Smooth muscle cell (in vitro differentiated cells): ENCODE data around the gene ATAD3C. TPM values are rescaled to one million over a fixed set of nuclear protein-coding genes. Genes with fewer than 3 reads are reported as not detected.

Experiments
- DNase-seq: peaks from one replicate; lab custom pipeline; 2025; ENCODE audit not compliant: unreplicated experiment; lab: John Stamatoyannopoulos, UW
- H2AFZ ChIP-seq: fragments of 200-600 bp; sonication (generic); 2 replicates; pipeline ENCODE4 v1.6.0; 2016; ENCODE audit warnings: antibody characterized with exemption, low read depth, mild to moderate bottlenecking
- H3F3A ChIP-seq: fragments of 200-600 bp; sonication (generic); 2 replicates; pipeline ENCODE4 v1.6.0; 2017; ENCODE audit warnings: antibody characterized with exemption, low read depth
- H3K27ac ChIP-seq: fragments of 200-600 bp; sonication (generic); 2 replicates; pipeline ENCODE4 v1.5.1; 2016; ENCODE audit warnings: low read depth, mild to moderate bottlenecking
- H3K27me3 ChIP-seq: fragments of 200-600 bp; sonication (generic); 2 replicates; pipeline ENCODE4 v1.6.1; 2016; ENCODE audit warnings: low read depth, mild to moderate bottlenecking
- H3K36me3 ChIP-seq: fragments of 200-600 bp; sonication (generic); 2 replicates; pipeline ENCODE4 v1.5.1; 2016; ENCODE audit warnings: low read depth
- H3K4me1 ChIP-seq: fragments of 200-600 bp; sonication (generic); 2 replicates; pipeline ENCODE4 v1.5.1; 2016; ENCODE audit warnings: low read depth
- H3K4me2 ChIP-seq: fragments of 200-600 bp; sonication (generic); 2 replicates; pipeline ENCODE4 v1.6.0; 2016; ENCODE audit warnings: mild to moderate bottlenecking
- H3K4me3 ChIP-seq: fragments of 200-600 bp; sonication (generic); 2 replicates; pipeline ENCODE4 v1.5.1; 2016; ENCODE audit warnings: mild to moderate bottlenecking
- H3K79me2 ChIP-seq: fragments of 200-600 bp; sonication (generic); 2 replicates; pipeline ENCODE4 v1.6.0; 2016; ENCODE audit warnings: low read depth, mild to moderate bottlenecking
- H3K9ac ChIP-seq: fragments of 200-600 bp; sonication (generic); 2 replicates; pipeline ENCODE4 v1.6.0; 2016; ENCODE audit warnings: low read depth
- H3K9me3 ChIP-seq: fragments of 200-600 bp; sonication (generic); replicated peaks from 2 replicates; pipeline ENCODE4 v1.5.1; 2016; ENCODE audit warnings: low read depth
- H4K20me1 ChIP-seq: fragments of 200-600 bp; sonication (generic); 2 replicates; pipeline ENCODE4 v1.6.0; 2016; ENCODE audit warnings: low read depth
- CTCF ChIP-seq: fragments of 200-600 bp; sonication (generic); IDR thresholded peaks from 2 replicates; pipeline ENCODE4 v1.5.1; 2017; ENCODE audit warnings: borderline replicate concordance, mild to moderate bottlenecking, antibody characterized with exemption; ENCODE audit not compliant: insufficient read depth, poor library complexity, severe bottlenecking
- WGBS: methylation state at CpG from one replicate; pipeline ENCODE4 v1.1.7; 2016; ENCODE audit warnings: low lambda C conversion rate; 5-methylcytosine and 5-hydroxymethylcytosine counted together
- polyA plus RNA-seq: library from polyadenylated mRNA; unstranded; fragments of >200 nt; fragmentation: Nextera tagmentation; extraction: Ambion mirVana; gene quantifications from 2 replicates; pipeline ENCODE4 v1.2.1, GENCODE V29; 2016
- total RNA-seq: library from RNA; depleted of rRNA; stranded (reverse); fragments of >200 nt; gene quantifications from 2 replicates; pipeline ENCODE4 v1.2.3, GENCODE V29; 2014

The ATAD3C gene
- total and polyA plus RNA-seq, 2 experiments from 2014 or later, result 0.09 to 0.86 TPM

- H3F3A ChIP-seq, result peaks cover 28% of the 10 kb centered on the region
- peak; percentile 3 for TF ChIP-seq CTCF
- no peak overlapping the region for H3K4me3 ChIP-seq
- peak overlapping the region; percentile 89 for H3K27ac ChIP-seq
- H2AFZ ChIP-seq, result no peak overlapping the region
- WGBS, result 39% methylated on average over 29 of the region's 32 CpGs
- peaks cover 16% of the 10 kb centered on the region for H3K79me2 ChIP-seq
- H3K9me3 ChIP-seq, result no peaks in the 10 kb centered on the region
- peaks cover 60% of the 10 kb centered on the region for H3K4me1 ChIP-seq
- H4K20me1 ChIP-seq, result peaks cover 26% of the 10 kb centered on the region
- DNase-seq, result no peak
- H3K9ac ChIP-seq, result peak overlapping the region; percentile 62
- no peaks in the 10 kb centered on the region for H3K36me3 ChIP-seq
- peak overlapping the region; percentile 97 for H3K4me2 ChIP-seq
- H3K27me3 ChIP-seq, result no peaks in the 10 kb centered on the region
Observed at GRCh38 chr1:1434131-1434823, 15.2 kb upstream of the ATAD3C start.

- Histone ChIP-seq H3K79me2 (peaks cover 16% of the 10 kb centered on the region), H3F3A (peaks cover 23% of the 10 kb centered on the region), H3K9ac (peak overlapping the region; percentile 43), H4K20me1 (peaks cover 26% of the 10 kb centered on the region), H3K36me3 (no peaks in the 10 kb centered on the region), H3K27ac (peak overlapping the region; percentile 89), H2AFZ (no peak overlapping the region), H3K4me2 (peak overlapping the region; percentile 97), H3K4me1 (peaks cover 60% of the 10 kb centered on the region), H3K27me3 (no peaks in the 10 kb centered on the region), H3K4me3 (peak overlapping the region; percentile 59), H3K9me3 (no peaks in the 10 kb centered on the region)
- 75% methylated on average over 4 of the region's 4 CpGs for WGBS
- no peak for TF ChIP-seq CTCF
- no peak for DNase-seq
Observed at GRCh38 chr1:1434824-1435105, 14.7 kb upstream of the ATAD3C start.

GRCh38 chr1:1435106-1435903, 14.2 kb upstream of the ATAD3C start, which contains the start of gene VWA1:
VWA1 (plus strand) TSS chr1:1435690; CDS start chr1:1435749, 59 bp downstream.
- H3K4me1 ChIP-seq, result peaks cover 58% of the 10 kb centered on the region
- DNase-seq, result peak; percentile 51
- peak within 1 kb of the TSS; percentile 89 for H3K27ac ChIP-seq
- H3K79me2 ChIP-seq, result peaks cover 16% of the 10 kb centered on the region
- 10% methylated on average over 51 of the region's 89 CpGs for WGBS
- H3F3A ChIP-seq, result peaks cover 18% of the 10 kb centered on the region
- H3K36me3 ChIP-seq, result no peaks in the 10 kb centered on the region
- H4K20me1 ChIP-seq, result peaks cover 26% of the 10 kb centered on the region
- no peak within 1 kb of the TSS for H2AFZ ChIP-seq
- no peaks in the 10 kb centered on the region for H3K9me3 ChIP-seq
- peak within 1 kb of the TSS; percentile 97 for H3K4me2 ChIP-seq
- TF ChIP-seq CTCF, result no peak
- H3K9ac ChIP-seq, result peak within 1 kb of the TSS; percentile 62
- peak within 1 kb of the TSS; percentile 59 for H3K4me3 ChIP-seq
- H3K27me3 ChIP-seq, result no peaks in the 10 kb centered on the region
